Tibial nerve (tissue), 3 donors: ENCODE measurements around the gene TRMT112.

Experiments
- POLR2A ChIP-seq, 2 donors: fragments of 450-650 bp; IDR thresholded peaks; one replicate each; pipeline ENCODE4 v1.6.1; 2017; ENCODE audit warnings: antibody characterized with exemption in 2 of 2, mild to moderate bottlenecking in 2 of 2, moderate library complexity in 2 of 2
- TF ChIP-seq, protein P1 (sequence below), 5 experiments: fragments of 200-600 bp in 3 of 5; fragments of 450-650 bp in 2 of 5; sonication (generic) in 3 of 5; IDR thresholded peaks; one replicate each; pipeline ENCODE4 v1.5.1; 2016 to 2019; ENCODE audit warnings: antibody characterized with exemption in 5 of 5, mild to moderate bottlenecking in 3 of 5, moderate library complexity in 2 of 5

DNA sequence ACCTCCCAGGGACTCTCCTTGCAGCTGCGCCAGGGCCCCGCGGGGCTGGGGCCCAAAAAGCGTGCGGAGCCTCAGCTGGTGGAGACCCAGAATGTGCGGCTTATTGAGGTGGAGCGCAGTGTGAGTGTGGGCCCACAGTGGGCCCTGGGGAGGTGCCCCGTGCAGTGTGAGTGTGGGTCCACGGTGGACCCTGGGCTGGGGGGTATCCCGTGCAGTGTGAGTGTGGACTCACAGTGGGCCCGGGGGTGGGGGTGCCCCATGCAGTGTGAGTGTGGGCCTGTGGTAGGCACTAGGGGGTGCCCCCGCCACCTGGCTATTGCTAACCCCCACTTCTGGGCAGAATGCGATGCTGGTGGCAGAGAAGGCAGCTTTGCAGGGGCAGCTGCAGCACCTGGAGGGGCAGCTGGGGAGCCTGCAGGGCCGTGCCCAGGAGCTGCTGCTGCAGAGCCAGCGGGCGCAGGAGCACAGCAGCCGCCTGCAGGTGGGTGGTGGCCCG lies 33.8 kb upstream of the TRMT112 start:
- TF ChIP-seq, protein P1, sequence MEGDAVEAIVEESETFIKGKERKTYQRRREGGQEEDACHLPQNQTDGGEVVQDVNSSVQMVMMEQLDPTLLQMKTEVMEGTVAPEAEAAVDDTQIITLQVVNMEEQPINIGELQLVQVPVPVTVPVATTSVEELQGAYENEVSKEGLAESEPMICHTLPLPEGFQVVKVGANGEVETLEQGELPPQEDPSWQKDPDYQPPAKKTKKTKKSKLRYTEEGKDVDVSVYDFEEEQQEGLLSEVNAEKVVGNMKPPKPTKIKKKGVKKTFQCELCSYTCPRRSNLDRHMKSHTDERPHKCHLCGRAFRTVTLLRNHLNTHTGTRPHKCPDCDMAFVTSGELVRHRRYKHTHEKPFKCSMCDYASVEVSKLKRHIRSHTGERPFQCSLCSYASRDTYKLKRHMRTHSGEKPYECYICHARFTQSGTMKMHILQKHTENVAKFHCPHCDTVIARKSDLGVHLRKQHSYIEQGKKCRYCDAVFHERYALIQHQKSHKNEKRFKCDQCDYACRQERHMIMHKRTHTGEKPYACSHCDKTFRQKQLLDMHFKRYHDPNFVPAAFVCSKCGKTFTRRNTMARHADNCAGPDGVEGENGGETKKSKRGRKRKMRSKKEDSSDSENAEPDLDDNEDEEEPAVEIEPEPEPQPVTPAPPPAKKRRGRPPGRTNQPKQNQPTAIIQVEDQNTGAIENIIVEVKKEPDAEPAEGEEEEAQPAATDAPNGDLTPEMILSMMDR (IDR thresholded peaks at IDR 0.05): no peak
- TF ChIP-seq POLR2A (IDR thresholded peaks at IDR 0.05): no peak
